B cell (primary cell): Measurements from ENCODE around the gene GABRG3. TPM values are rescaled to one million over a fixed set of nuclear protein-coding genes. Genes with fewer than 3 reads are reported as not detected.

Experiments used
- ATAC-seq: fragments of 200-7000 bp; cut with Tn5 transposase; one replicate; pipeline ENCODE4 v1.10.0; 2021; ENCODE audit warnings: low read depth, mild to moderate bottlenecking, moderate number of reproducible peaks, moderate library complexity
- CTCF ChIA-PET: fragments of 350-600 bp; sonication (Branson Sonifier 250); formaldehyde crosslinking; loops from one replicate; lab custom pipeline; 2021; ENCODE audit warnings: antibody characterized with exemption, inconsistent platforms; lab: Charles Lee
- POLR2A ChIA-PET: fragments of 350-600 bp; sonication (Branson Sonifier 250); formaldehyde crosslinking; loops from one replicate; lab custom pipeline; 2021; ENCODE audit warnings: antibody characterized with exemption; lab: Charles Lee
- DNase-seq: peaks from one replicate; pipeline ENCODE4 v3.0.0; 2013
- H2AFZ ChIP-seq: 2 replicates; pipeline ENCODE4 v1.6.1; 2012; ENCODE audit warnings: mild to moderate bottlenecking, low read depth, low read length; ENCODE audit not compliant: insufficient read depth, poor library complexity, severe bottlenecking
- H3K27ac ChIP-seq, 2 donors: 1 replicate in 1 of 2; 2 replicates in 1 of 2; pipeline ENCODE4 v1.5.1; 2012 to 2013; ENCODE audit warnings: low read length in 2 of 2, mild to moderate bottlenecking in 2 of 2, moderate library complexity in 1 of 2
- H3K27me3 ChIP-seq, 4 experiments: fragments of 200-600 bp in 1 of 4; sonication (generic) in 1 of 4; replicated peaks in 1 of 4; 1 replicate in 2 of 4; 2 replicates in 2 of 4; pipeline versions ENCODE4 v1.6.1 to v1.7.0; 2013 to 2016; ENCODE audit warnings: low read length in 3 of 4, mild to moderate bottlenecking in 2 of 4, mixed read lengths in 1 of 4, moderate library complexity in 1 of 4; ENCODE audit not compliant: insufficient read depth in 4 of 4, control insufficient read depth in 3 of 4; ENCODE audit errors: control extremely low read depth in 1 of 4
- H3K36me3 ChIP-seq, 2 experiments: replicated peaks in 1 of 2; 1 replicate in 1 of 2; 2 replicates in 1 of 2; pipeline versions ENCODE4 v1.6.1 to v1.7.1; 2013; ENCODE audit warnings: low read length in 1 of 2; ENCODE audit not compliant: insufficient read depth in 2 of 2, control insufficient read depth in 1 of 2; ENCODE audit errors: control extremely low read depth in 1 of 2, extremely low read depth in 1 of 2
- H3K4me1 ChIP-seq, 2 donors: fragments of 200-600 bp in 1 of 2; sonication (generic) in 1 of 2; 1 replicate in 1 of 2; 2 replicates in 1 of 2; pipeline versions ENCODE4 v1.5.1 to v1.6.1; 2013 to 2017; ENCODE audit warnings: low read length in 2 of 2; ENCODE audit not compliant: control insufficient read depth in 2 of 2, insufficient read depth in 2 of 2
- H3K4me2 ChIP-seq: replicated peaks from 2 replicates; pipeline ENCODE3; 2012; ENCODE audit warnings: mild to moderate bottlenecking, low read depth, low read length; ENCODE audit not compliant: poor library complexity, severe bottlenecking
- H3K4me3 ChIP-seq, 5 experiments: fragments of 200-600 bp in 1 of 5; sonication (generic) in 1 of 5; 1 replicate in 3 of 5; 2 replicates in 2 of 5; pipeline versions ENCODE4 v1.5.1 to v1.7.0; 2011 to 2016; ENCODE audit warnings: low read length in 4 of 5, mild to moderate bottlenecking in 4 of 5, low read depth in 2 of 5, control low read depth in 1 of 5, moderate library complexity in 1 of 5; ENCODE audit not compliant: insufficient read depth in 1 of 5; ENCODE audit errors: control extremely low read depth in 1 of 5, extremely low read depth in 1 of 5
- H3K79me2 ChIP-seq: fragments of 200-600 bp; sonication (generic); one replicate; pipeline ENCODE4 v1.6.0; 2016; ENCODE audit warnings: low read length; ENCODE audit not compliant: control insufficient read depth, insufficient read depth
- H3K9ac ChIP-seq: fragments of 200-600 bp; sonication (generic); 2 replicates; pipeline ENCODE4 v1.6.1; 2017; ENCODE audit warnings: mild to moderate bottlenecking, low read length, moderate library complexity
- H3K9me3 ChIP-seq, 3 donors: one replicate each; pipeline versions ENCODE4 v1.6.1 to v1.7.1; 2013; ENCODE audit warnings: low read length in 2 of 3; ENCODE audit not compliant: control insufficient read depth in 2 of 3, insufficient read depth in 1 of 3; ENCODE audit errors: control extremely low read depth in 1 of 3
- H4K20me1 ChIP-seq: 2 replicates; pipeline ENCODE4 v1.6.0; 2012; ENCODE audit warnings: mild to moderate bottlenecking, low read length; ENCODE audit not compliant: insufficient read depth, control insufficient read depth, poor library complexity, severe bottlenecking
- H3K27ac Mint-ChIP-seq: one replicate; pipeline ENCODE4 v1.8.0; 2021; ENCODE audit warnings: mixed read lengths
- H3K27me3 Mint-ChIP-seq: one replicate; pipeline ENCODE4 v1.8.0; 2021; ENCODE audit warnings: mixed read lengths
- H3K4me1 Mint-ChIP-seq: one replicate; pipeline ENCODE4 v1.8.0; 2021; ENCODE audit warnings: mixed read lengths
- H3K4me3 Mint-ChIP-seq: one replicate; pipeline ENCODE4 v1.8.0; 2021; ENCODE audit warnings: mixed read lengths
- H3K9me3 Mint-ChIP-seq: one replicate; pipeline ENCODE4 v1.8.0; 2022; ENCODE audit warnings: mixed read lengths; ENCODE audit not compliant: insufficient read depth
- CTCF ChIP-seq: fragments of 200-600 bp; IDR thresholded peaks from one replicate; pipeline ENCODE4 v1.8.0; 2022; ENCODE audit warnings: antibody characterized with exemption, mild to moderate bottlenecking
- EZH2 ChIP-seq: IDR thresholded peaks from 2 replicates; pipeline ENCODE4 v1.6.1; 2012; ENCODE audit warnings: borderline replicate concordance, low read depth, mild to moderate bottlenecking, moderate library complexity, low read length; ENCODE audit not compliant: insufficient read depth, poor library complexity, severe bottlenecking
- WGBS: methylation state at CpG from one replicate; pipeline ENCODE4 v1.1.5; 2013; ENCODE audit warnings: missing lambda C conversion rate; ENCODE audit not compliant: insufficient coverage; 5-methylcytosine and 5-hydroxymethylcytosine counted together
- intact Hi-C: fragments of 100-400 bp; cut with micrococcal nuclease; formaldehyde crosslinking; loops from one replicate; pipeline ENCODE4 v1.10.0; 2022
- polyA plus RNA-seq: library from polyadenylated mRNA; depleted of rRNA; stranded (reverse); fragments of >200 nt; gene quantifications from 2 replicates; pipeline ENCODE4 v1.2.3, GENCODE V29; 2012
- total RNA-seq, 2 donors: library from RNA; stranded (reverse); fragments of 120-200 nt in 1 of 2; gene quantifications; 1 replicate in 1 of 2; 2 replicates in 1 of 2; pipeline versions ENCODE4 v1.2.3 to v1.2.4, GENCODE V29; 2013 to 2022

GABRG3 gene
- total and polyA plus RNA-seq, 2 donors (not counting 1 experiment from before 2014, with no cell fraction given): not detected

DNA sequence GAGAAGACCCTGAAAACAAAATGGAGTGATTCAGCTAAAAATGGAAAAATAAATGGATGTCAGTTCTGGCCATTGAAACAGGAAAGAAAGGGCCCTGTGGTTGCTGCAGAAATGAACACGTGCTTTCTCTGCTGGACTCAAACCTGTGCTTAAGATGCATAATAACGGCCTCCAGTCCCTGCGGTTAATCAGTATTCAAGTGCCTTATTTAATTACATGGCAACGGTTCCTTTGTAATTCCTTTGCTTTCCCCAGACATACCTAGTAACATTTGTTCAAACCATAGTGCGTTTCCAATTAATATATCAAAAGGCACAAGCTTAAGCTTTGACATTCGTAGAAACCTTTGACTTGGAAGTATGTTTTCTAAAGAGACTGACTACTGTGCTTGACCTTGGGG is 428.3 kb downstream of the GABRG3 start:
- Histone ChIP-seq H3K27ac (no peak overlapping the region), H3K79me2 (no peaks in the 10 kb centered on the region), H2AFZ (no peak overlapping the region), H3K4me3 (no peak overlapping the region), H3K9me3 (peaks cover 0 to 6% (median 0%) of the 10 kb centered on the region in 3 donors), H3K4me2 (no peak overlapping the region), H3K9ac (no peak overlapping the region), H3K36me3 (no peaks in the 10 kb centered on the region), H4K20me1 (no peaks in the 10 kb centered on the region), H3K27me3 (no peaks in the 10 kb centered on the region), H3K4me1 (no peaks in the 10 kb centered on the region)
- ChIA-PET CTCF (no interaction called here), POLR2A (no interaction called here)
- 57% methylated on average over 3 of the region's 6 CpGs for WGBS
- no peaks in the 10 kb centered on the region for H3K4me1 Mint-ChIP-seq
- no peak overlapping the region for H3K4me3 Mint-ChIP-seq
- no peak for TF ChIP-seq EZH2
- no peak overlapping the region for H3K27ac Mint-ChIP-seq
- H3K27me3 Mint-ChIP-seq: no peaks in the 10 kb centered on the region
- intact Hi-C loops: no loop called here
- ATAC-seq: no peak
- no peak for DNase-seq
- peaks cover 9% of the 10 kb centered on the region for H3K9me3 Mint-ChIP-seq

- CTCF ChIA-PET: no interaction called here
Measured at GRCh38 chr15:27401471-27401870, 430.5 kb downstream of the GABRG3 start.

More at GRCh38 chr15:27401471-27401870, 430.5 kb downstream of the GABRG3 start:
- Mint-ChIP-seq H3K4me3 (no peak overlapping the region), H3K27ac (no peak overlapping the region), H3K27me3 (no peaks in the 10 kb centered on the region), H3K4me1 (no peaks in the 10 kb centered on the region), H3K9me3 (peaks cover 8% of the 10 kb centered on the region)
- ATAC-seq (no peak), DNase-seq (no peak)
- H3K9me3 ChIP-seq: peaks cover 0 to 10% (median 0%) of the 10 kb centered on the region in 3 donors
- no peak overlapping the region for H3K9ac ChIP-seq
- H4K20me1 ChIP-seq: no peaks in the 10 kb centered on the region
- H3K27ac ChIP-seq: no peak overlapping the region
- no peak overlapping the region for H2AFZ ChIP-seq
- WGBS: no CpG with 5 or more reads among the region's 5 CpGs
- H3K4me2 ChIP-seq: no peak overlapping the region
- H3K79me2 ChIP-seq: no peaks in the 10 kb centered on the region
- intact Hi-C loops: no loop called here
- no peak overlapping the region for H3K4me3 ChIP-seq
- TF ChIP-seq CTCF: no peak
- TF ChIP-seq EZH2: no peak
- H3K4me1 ChIP-seq: no peaks in the 10 kb centered on the region
- no peaks in the 10 kb centered on the region for H3K36me3 ChIP-seq
- POLR2A ChIA-PET: no interaction called here
- H3K27me3 ChIP-seq: no peaks in the 10 kb centered on the region
